Measurements from ENCODE around the gene IL12A. TPM values are rescaled to one million over a fixed set of nuclear protein-coding genes. Genes with fewer than 3 reads are reported as not detected.

IL12A gene
- polyA plus RNA-seq, 1 donor (not counting 4 experiments of a cell fraction or from before 2014, with no cell fraction given): 0.54 TPM

- FAIRE-seq (no peak), DNase-seq (ENCODE audit: low read depth, low spot score) (no peak)
- H3K9me3 ChIP-seq (ENCODE audit: control insufficient read depth, low read depth, low read length): no peaks in the 10 kb centered on the region
- H3K4me1 ChIP-seq (ENCODE audit: control insufficient read depth, extremely low read depth, insufficient read depth, low read length): no peaks in the 10 kb centered on the region
- H3K79me2 ChIP-seq (ENCODE audit: control insufficient read depth, insufficient read depth, low read length): no peaks in the 10 kb centered on the region
- H3K4me2 ChIP-seq (ENCODE audit: control insufficient read depth, extremely low read depth, insufficient read depth, low read depth, low read length): no peak overlapping the region
- dilution Hi-C loops (cut with MboI; ENCODE audit: extremely low pct_ligation_motif_present, low sequenced_read_pairs): no loop called here
- TF ChIP-seq EZH2 (IDR thresholded peaks at IDR 0.05; ENCODE audit: low read length) (no peak), CTCF (optimal IDR thresholded peaks at IDR 0.05 in 1 of 3, IDR thresholded peaks at IDR 0.05 in 1 of 3, conservative IDR thresholded peaks at IDR 0.05 in 1 of 3; ENCODE audit: extremely low read depth in 1 of 3, insufficient read depth in 2 of 3, low read length in 3 of 3) (no peak)
- no peak overlapping the region for H2AFZ ChIP-seq (ENCODE audit: control insufficient read depth, low read length)
- H3K36me3 ChIP-seq (ENCODE audit: control insufficient read depth in 2 of 2, extremely low read depth in 1 of 2, insufficient read depth in 2 of 2, low read length in 2 of 2): no peaks in the 10 kb centered on the region
- H3K27ac ChIP-seq (ENCODE audit: control insufficient read depth, insufficient read depth, low read length): no peak overlapping the region
- no peak overlapping the region for H3K9ac ChIP-seq (ENCODE audit: control insufficient read depth, extremely low read depth, insufficient read depth, low read length)
- no peaks in the 10 kb centered on the region for H3K27me3 ChIP-seq (ENCODE audit: control insufficient read depth, extremely low read depth, insufficient read depth, low read length)
- H3K4me3 ChIP-seq (ENCODE audit: control insufficient read depth in 2 of 3, extremely low read depth in 1 of 3, insufficient read depth in 2 of 3, low read depth in 1 of 3, low read length in 3 of 3): no peak overlapping the region
- no peaks in the 10 kb centered on the region for H4K20me1 ChIP-seq (ENCODE audit: control insufficient read depth, extremely low read depth, insufficient read depth, low read length)
- no peaks in the 10 kb centered on the region for H3K9me1 ChIP-seq (ENCODE audit: control insufficient read depth, extremely low read depth, insufficient read depth, low read length)
These were observed 12.6 kb downstream of the IL12A start for GRCh38 chr3:160001148-160001760.

DNA sequence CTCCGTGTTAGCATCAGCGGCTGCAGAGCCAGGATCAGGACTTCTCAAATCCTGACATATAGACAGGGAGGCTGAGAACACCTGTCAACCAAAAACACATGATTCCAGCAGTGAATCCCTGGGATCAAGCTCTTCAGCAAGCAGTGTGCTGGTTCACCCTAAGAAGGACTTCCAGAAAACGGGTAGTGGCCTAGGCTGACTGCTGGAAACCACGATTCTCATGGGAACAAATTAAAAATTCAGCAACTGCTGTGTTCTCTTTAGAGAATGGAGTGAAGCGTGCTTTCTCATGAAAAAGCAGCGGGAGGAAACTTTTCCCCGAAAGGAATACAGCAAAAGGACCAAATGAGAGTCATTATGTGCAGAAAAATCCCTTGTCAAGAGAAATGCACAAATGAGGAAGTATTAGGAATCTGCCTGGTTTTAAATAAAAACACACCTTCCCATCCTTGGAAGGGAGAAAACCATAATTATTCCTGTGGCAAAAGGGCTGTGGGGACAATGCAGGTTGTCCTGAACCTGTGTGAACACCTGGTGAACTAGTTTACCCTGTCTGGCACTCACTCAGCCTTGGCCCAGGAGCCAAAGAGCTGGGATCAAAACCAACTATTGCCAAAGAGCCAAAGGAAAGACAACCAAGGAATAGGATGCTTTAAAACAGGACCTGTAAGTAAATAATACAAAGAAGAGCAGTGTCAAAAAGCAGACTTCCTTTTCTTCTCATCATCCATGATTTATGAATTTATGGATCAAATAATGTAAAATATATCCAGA lies 13.4 kb downstream of the IL12A start:
- FAIRE-seq: no peak
- dilution Hi-C loops (cut with MboI; ENCODE audit: extremely low pct_ligation_motif_present, low sequenced_read_pairs): no loop called here

More for the DNA sequence above, 13.4 kb downstream of the IL12A start:
- Histone ChIP-seq H3K9ac (ENCODE audit: control insufficient read depth, extremely low read depth, insufficient read depth, low read length) (no peak overlapping the region), H3K27ac (ENCODE audit: control insufficient read depth, insufficient read depth, low read length) (no peak overlapping the region), H3K36me3 (ENCODE audit: control insufficient read depth in 2 of 2, extremely low read depth in 1 of 2, insufficient read depth in 2 of 2, low read length in 2 of 2) (no peaks in the 10 kb centered on the region), H3K4me3 (ENCODE audit: control insufficient read depth in 2 of 3, extremely low read depth in 1 of 3, insufficient read depth in 2 of 3, low read depth in 1 of 3, low read length in 3 of 3) (no peak overlapping the region), H3K27me3 (ENCODE audit: control insufficient read depth, extremely low read depth, insufficient read depth, low read length) (no peaks in the 10 kb centered on the region), H3K79me2 (ENCODE audit: control insufficient read depth, insufficient read depth, low read length) (no peaks in the 10 kb centered on the region), H3K9me1 (ENCODE audit: control insufficient read depth, extremely low read depth, insufficient read depth, low read length) (no peaks in the 10 kb centered on the region), H3K4me2 (ENCODE audit: control insufficient read depth, extremely low read depth, insufficient read depth, low read depth, low read length) (no peak overlapping the region), H4K20me1 (ENCODE audit: control insufficient read depth, extremely low read depth, insufficient read depth, low read length) (no peaks in the 10 kb centered on the region), H3K9me3 (ENCODE audit: control insufficient read depth, low read depth, low read length) (no peaks in the 10 kb centered on the region), H3K4me1 (ENCODE audit: control insufficient read depth, extremely low read depth, insufficient read depth, low read length) (no peaks in the 10 kb centered on the region), H2AFZ (ENCODE audit: control insufficient read depth, low read length) (no peak overlapping the region)
- TF ChIP-seq CTCF (optimal IDR thresholded peaks at IDR 0.05 in 1 of 3, IDR thresholded peaks at IDR 0.05 in 1 of 3, conservative IDR thresholded peaks at IDR 0.05 in 1 of 3; ENCODE audit: extremely low read depth in 1 of 3, insufficient read depth in 2 of 3, low read length in 3 of 3): no peak
- DNase-seq (ENCODE audit: low read depth, low spot score): no peak
